Epithelial cell of proximal tubule (primary cell): ENCODE data around the gene KIF6. TPM values are rescaled to one million over a fixed set of nuclear protein-coding genes. Genes with fewer than 3 reads are reported as not detected.

Experiments used
- DNase-seq: peaks from one replicate; pipeline ENCODE4 v3.0.0-alpha.2; 2011; ENCODE audit warnings: low read depth
- H3K4me3 ChIP-seq: 2 replicates; pipeline ENCODE4 v1.5.1; 2011; ENCODE audit warnings: low read depth, mild to moderate bottlenecking, low read length
- CTCF ChIP-seq: conservative IDR thresholded peaks from 2 replicates; pipeline ENCODE4 v1.5.1; 2012; ENCODE audit warnings: low read depth, mild to moderate bottlenecking, low read length
- total RNA-seq: library from RNA; depleted of rRNA; stranded (reverse); fragments of >200 nt; gene quantifications from 2 replicates; pipeline ENCODE4 v1.2.3, GENCODE V29; 2015

KIF6 gene
- total RNA-seq, 1 donor from 2014 or later = 0.69 TPM

GRCh38 chr6:39421383-39422225, 303.6 kb downstream of the KIF6 start:
- H3K4me3 ChIP-seq = no peak overlapping the region
- TF ChIP-seq CTCF = no peak
- DNase-seq = no peak

- no peak for DNase-seq
- H3K4me3 ChIP-seq = no peak overlapping the region
- no peak for TF ChIP-seq CTCF
These were observed 304.6 kb downstream of the KIF6 start for GRCh38 chr6:39420300-39421265.

- TF ChIP-seq CTCF = no peak
- no peak for DNase-seq
- H3K4me3 ChIP-seq = no peak overlapping the region
These were observed 305.6 kb downstream of the KIF6 start for GRCh38 chr6:39419607-39420006.

GRCh38 chr6:39417440-39417839, 307.8 kb downstream of the KIF6 start:
- no peak overlapping the region for H3K4me3 ChIP-seq
- TF ChIP-seq CTCF = no peak
- DNase-seq = no peak

GRCh38 chr6:39416728-39417127, 308.5 kb downstream of the KIF6 start:
- DNase-seq = no peak
- TF ChIP-seq CTCF = no peak
- H3K4me3 ChIP-seq = no peak overlapping the region

GRCh38 chr6:39416026-39416425, 309.2 kb downstream of the KIF6 start:
- TF ChIP-seq CTCF = no peak
- no peak for DNase-seq
- no peak overlapping the region for H3K4me3 ChIP-seq
